ENCODE measurements around the gene C2orf78.

Gene C2orf78

DNA sequence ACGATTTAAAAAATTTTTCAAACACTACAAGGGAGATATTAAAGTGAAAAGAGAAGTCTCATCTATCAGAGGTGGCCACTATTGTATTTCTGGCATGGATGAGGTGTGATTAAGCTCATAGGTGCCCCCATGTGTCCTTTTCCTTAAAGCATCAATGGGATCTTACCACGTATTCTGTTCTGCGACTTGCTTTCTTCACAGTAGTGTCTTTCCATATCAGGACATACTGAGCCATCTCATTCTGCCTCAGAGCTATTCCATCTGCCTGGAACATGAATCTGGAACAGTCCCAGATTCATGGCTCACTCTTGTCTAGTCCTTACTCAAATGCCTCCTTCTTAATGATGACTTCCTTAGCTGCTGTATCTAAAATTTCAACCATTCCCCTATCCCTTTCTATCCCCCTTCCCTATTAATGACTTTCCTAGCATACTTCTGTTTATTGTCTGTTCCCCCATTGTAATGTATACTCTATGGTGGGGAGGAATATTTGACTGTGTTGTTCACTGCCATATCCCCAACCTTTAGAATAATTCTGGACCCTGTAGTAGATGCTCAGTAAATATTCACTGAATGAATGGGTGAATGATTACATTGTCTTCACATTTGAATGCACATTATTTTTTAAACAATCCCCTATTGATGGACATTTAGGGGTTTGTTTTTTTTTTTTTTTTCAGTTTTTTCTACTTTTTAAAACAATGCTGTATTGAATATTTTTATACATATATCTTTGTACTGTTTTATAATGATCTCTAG lies 55.8 kb downstream of the C2orf78 start:
- no peak for DNase-seq

DNA sequence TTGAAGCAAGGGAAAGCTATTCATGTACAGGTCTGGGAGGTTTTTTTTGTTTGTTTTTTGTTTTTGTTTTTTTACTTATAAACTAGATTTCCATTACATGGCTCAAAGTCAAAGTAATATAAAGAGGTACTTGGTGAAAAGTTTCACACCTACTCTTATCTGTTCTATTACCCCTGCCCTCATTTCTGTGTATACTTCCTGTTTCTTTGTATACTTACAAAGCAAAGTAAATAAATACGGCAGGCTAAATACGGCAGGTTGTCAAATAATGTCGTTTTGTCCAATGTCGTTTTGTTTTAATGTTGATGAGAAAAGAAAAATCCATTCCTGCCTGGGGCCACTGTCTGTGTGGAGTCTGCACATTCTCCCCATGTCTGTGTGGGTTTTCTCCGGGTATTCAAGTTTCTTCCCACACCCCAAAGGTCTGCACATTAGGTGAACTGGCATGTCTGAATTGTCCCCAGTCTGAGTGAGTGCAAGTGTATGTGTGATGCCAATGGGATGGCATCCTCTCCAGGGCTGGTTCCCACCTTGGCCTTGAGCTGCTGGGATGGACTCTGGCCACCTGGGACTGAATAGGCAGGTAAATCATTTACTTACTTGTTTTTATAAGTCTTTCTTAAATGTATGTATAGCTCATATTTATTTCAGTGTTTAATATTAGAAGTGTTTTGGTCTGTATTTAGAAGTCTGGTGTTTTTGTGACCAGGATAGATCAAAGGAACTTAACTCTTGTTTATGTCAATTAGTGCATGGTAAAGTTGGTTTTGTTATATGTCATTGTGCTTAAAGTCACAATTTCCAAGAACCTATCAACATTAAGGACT lies 58.1 kb downstream of the C2orf78 start:
- DNase-seq = no peak

DNA sequence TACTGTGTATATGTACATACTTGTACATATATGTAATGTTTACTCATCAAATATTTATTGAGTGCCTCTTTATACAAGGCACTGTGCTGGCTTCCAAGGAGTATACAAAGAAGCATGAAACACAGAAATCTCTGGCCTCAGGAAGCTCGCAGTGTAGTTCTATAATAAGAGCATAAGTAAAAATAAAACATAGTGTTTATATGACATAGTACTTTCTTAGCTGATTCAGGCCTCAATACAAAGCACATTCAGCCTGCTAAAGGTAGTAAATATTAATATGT lies 58.7 kb downstream of the C2orf78 start:
- DNase-seq = no peak

DNA sequence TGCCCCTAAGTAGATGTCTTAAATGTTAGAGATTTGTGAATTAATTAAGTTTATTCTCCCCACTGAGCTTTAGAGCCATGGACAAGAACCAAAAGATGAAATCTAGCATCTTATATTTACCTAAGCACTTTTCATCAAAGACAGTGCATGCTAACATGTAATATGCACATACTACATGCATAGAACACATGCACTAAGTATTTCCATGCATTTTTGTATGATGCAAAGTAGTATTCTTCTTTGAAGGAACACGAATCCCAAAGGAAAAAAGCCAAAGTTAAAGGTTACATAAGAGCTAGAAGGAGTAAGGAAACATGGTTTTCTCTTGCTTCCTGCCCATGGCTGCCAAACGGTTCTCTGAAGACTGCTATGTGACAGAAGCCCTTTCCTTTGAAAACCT lies 60.1 kb downstream of the C2orf78 start:
- DNase-seq = no peak

DNA sequence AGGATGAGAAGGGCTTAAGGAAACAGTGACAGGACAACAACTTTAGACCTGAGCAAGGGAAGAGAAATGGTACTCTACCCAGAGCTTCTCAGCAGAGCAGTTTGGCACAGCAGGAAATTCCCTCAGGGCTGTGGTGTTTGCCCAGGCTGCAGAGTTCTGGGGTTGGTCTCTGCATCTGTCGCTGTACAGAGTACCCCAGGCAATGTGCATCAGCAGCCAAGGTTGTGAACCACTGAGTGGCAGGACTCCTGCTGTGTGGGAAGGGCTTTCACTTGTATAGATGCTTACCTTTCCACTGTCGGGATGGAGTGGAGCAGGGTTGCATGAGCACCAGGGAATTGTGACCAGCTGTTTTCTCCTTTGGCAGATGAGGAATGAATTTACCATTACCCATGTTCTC lies 66.0 kb downstream of the C2orf78 start:
- no peak for DNase-seq

DNA sequence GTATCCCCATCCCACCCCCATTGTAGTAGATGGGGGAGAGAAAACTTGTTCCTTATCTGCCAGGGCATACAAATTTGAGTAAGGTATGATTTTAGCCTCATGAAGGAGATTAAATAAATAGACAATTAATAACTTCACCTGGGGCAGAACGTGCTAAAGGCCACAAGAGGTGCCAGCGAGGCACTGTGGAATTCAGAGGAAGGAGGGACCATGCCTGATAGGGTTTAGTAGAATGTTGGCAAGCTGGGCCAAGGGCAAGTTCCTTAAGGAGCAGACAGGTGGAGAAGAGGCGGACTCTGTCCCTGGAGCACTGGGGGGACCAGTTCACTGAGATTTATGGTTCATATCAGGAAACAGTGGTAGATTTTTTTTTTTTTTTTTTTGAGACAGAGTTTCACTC lies 67.3 kb downstream of the C2orf78 start:
- DNase-seq = no peak

DNA sequence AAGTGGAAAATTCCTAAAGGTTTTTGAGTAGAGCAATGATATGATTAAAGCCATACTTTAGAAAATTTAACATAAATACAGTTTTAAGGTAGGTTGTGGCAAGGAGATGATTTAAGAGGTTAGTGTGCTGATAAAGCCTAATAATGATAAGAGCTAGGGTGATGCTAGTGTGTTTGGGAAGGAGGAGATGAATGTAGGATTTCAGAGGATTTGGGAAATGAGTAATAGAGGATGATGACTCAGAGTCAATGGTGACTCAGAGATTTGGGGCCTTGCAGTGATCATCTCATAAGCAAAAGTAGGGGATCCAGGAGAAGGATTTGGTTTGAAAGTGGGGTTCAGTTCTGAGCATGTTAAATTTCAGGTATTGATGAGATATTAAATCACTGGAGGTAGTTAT lies 68.0 kb downstream of the C2orf78 start:
- no peak for DNase-seq

DNA sequence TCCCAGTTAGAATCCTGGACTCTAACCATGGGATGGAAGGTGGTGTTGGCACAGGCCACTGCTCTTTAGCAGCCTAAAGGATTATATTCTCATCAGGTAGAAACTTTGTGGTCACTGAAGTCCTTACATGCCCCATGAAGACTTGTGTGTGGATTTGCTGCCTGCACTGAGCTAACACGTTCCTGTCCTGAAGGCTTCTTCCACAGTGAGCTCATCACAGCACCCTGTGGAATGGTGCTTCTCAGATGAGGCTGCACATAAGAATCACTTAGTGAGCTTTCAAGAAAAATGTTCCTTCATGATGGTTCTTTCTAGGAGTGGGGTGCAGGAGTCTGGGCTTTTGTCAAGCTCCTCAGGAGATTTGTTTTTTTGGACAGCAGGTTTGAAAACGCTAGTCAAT lies 71.5 kb downstream of the C2orf78 start:
- no peak for DNase-seq

DNA sequence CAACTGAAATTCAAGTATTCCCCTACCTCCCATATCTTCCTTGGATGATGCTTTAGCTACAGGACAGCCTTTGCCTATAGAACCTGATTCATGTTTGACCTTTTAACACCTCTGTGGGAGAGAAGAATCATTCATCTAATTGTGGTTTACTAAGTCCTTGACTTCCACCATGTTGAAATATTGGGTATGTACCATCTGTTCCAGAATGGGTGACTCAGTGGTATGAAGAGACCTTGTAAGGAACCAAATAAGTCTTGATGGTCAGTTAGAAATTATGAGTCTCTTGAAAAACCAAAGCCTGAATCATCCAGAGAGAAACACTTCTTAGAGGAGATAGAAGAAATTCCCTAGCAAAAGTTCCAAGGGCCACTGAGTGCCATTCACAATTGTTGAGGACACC lies 72.2 kb downstream of the C2orf78 start:
- DNase-seq = no peak

DNA sequence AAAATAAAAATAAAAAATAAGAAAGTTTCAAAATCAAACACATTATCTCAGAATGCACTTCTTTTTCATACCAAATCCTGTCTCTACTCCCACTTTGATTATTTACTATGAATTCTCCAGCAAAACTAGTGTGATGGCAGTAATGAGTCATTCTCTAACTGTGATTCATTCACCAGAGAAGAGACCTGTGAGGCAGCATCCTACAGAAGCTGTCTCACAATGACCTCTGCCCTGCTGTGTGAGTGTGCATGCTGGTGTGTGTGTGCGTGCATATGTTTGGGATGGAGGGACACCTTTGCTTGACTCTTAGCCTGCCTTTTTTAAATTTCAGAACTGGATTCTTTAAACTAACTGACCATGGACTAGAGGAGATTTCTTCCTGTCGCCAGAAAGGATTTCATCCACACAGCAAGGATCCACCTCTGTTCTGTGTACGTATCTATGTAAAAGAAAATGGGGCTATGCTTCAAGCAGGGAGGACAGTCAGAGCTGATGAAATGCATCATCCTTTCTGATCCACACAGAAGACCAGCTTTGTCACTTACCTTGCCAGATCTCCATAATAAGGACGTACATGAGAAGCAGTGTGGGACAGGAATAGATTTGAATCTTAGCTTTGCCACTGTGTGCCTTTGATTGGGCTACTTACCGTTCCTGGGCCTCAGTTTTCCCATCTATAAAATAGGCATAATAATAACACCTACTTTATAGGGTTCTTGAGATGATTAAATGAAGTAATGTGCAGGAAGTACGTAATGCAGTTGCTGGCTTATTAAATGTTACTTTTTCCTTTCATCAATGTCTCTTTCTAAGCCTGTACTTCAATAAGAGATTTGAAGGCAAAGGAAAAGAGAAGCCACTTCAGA lies 76.0 kb downstream of the C2orf78 start:
- no peak for DNase-seq

DNA sequence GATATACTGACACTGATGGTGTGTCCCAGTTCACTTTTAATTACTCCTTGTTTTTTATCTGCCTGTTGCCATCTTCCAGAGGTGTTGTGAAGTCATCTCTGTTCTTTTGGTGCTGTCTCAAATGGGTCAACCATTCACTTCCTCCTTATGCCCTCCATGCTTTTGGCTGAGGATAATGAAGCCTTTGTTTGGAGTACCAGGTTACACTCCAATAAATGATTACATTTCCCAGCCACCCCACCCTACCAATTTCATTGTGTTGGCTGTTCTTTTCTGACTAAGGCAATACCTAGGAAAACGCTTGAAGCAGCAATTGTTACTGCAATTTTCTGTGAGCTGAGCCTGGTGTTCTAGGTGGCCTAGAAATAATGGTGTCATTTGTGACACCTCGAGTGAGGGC lies 79.0 kb downstream of the C2orf78 start:
- DNase-seq = no peak
